Naive thymus-derived CD8-positive, alpha-beta T cell (primary cell): ENCODE data around the gene RAD51B. TPM values are rescaled to one million over a fixed set of nuclear protein-coding genes. Genes with fewer than 3 reads are reported as not detected.
A peak's percentile ranks its signal among the peaks of the same experiment; 100 is the strongest.

Experiments used
- ATAC-seq, 2 donors: fragments of 150-1000 bp; cut with Tn5 transposase in 1 of 2; sonication (Bioruptor Pico), chemical (Tn5 transposase) in 1 of 2; 1 replicate in 1 of 2; 2 replicates in 1 of 2; pipeline ENCODE4 v1.10.0; 2021; ENCODE audit warnings: mild to moderate bottlenecking in 2 of 2, moderate library complexity in 2 of 2
- POLR2A ChIA-PET: fragments of 350-600 bp; sonication (Branson Sonifier 250); formaldehyde crosslinking; loops from one replicate; lab custom pipeline; 2021; ENCODE audit warnings: antibody characterized with exemption; lab: Charles Lee
- DNase-seq, 10 donors: peaks; one replicate each; pipeline versions ENCODE4 v3.0.0 to v3.0.0-alpha.2; 2020 to 2022
- H3K27ac Mint-ChIP-seq, 10 donors: one replicate each; pipeline ENCODE4 v1.8.0; 2020 to 2022; ENCODE audit warnings: mild to moderate bottlenecking in 10 of 10, mixed read lengths in 10 of 10, moderate library complexity in 4 of 10, inconsistent platforms in 1 of 10
- H3K27me3 Mint-ChIP-seq, 5 donors: one replicate each; pipeline ENCODE4 v1.8.0; 2021 to 2022; ENCODE audit warnings: mixed read lengths in 5 of 5
- H3K36me3 Mint-ChIP-seq, 3 donors: one replicate each; pipeline ENCODE4 v1.8.0; 2020 to 2022; ENCODE audit warnings: mixed read lengths in 3 of 3, mild to moderate bottlenecking in 2 of 3, inconsistent platforms in 1 of 3
- H3K4me1 Mint-ChIP-seq, 4 donors: one replicate each; pipeline ENCODE4 v1.8.0; 2021 to 2022; ENCODE audit warnings: mixed read lengths in 4 of 4
- H3K4me3 Mint-ChIP-seq, 10 donors: one replicate each; pipeline ENCODE4 v1.8.0; 2020 to 2022; ENCODE audit warnings: mild to moderate bottlenecking in 10 of 10, mixed read lengths in 10 of 10, moderate library complexity in 6 of 10, inconsistent platforms in 1 of 10
- H3K9me3 Mint-ChIP-seq, 9 donors: one replicate each; pipeline ENCODE4 v1.8.0; 2020 to 2022; ENCODE audit warnings: mixed read lengths in 9 of 9, mild to moderate bottlenecking in 3 of 9, inconsistent platforms in 1 of 9, moderate library complexity in 1 of 9
- polyA plus RNA-seq, 3 donors: library from polyadenylated mRNA; unstranded; fragments of 300-500 nt; fragmentation: Illumina TruSeq; gene quantifications; one replicate each; pipeline ENCODE4 v1.2.3, GENCODE V29; 2021
- total RNA-seq, 8 experiments: library from RNA in 2 of 8; stranded (reverse) in 2 of 8; gene quantifications; one replicate each; pipeline ENCODE4 v1.2.3 and lab custom pipeline; 2021 to 2026

Gene RAD51B
- total and polyA plus RNA-seq, 5 experiments from 2014 or later, result 15.1 to 30.0 (median 26.4) TPM

DNA sequence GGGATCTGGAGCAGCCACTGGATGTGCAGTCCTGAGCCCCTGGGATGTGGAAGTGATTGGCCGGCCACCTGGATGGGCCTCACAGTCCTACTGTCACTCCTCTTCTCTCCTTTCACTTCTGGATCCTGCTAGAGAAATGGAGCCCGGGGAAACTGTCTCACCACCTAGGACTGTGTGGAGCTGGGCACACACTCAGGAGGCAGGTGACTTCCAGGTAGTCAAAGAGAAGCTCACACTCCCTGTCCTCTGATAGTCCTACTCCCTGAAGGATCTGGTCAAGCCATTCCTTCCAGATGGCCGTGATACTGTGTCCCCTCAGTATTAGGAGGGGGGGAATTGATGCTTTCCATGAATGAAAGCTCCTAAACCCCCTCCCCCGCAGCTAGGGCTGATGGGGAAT, 772.2 kb downstream of the RAD51B start:
- POLR2A ChIA-PET, result interaction anchor here (0.7 kb wide), 1 partner anchor 313 kb away, joined by 3 read pairs; no protein-coding TSS in a partner anchor
- peak in 1 of 10 donors; percentile 53 for DNase-seq

DNA sequence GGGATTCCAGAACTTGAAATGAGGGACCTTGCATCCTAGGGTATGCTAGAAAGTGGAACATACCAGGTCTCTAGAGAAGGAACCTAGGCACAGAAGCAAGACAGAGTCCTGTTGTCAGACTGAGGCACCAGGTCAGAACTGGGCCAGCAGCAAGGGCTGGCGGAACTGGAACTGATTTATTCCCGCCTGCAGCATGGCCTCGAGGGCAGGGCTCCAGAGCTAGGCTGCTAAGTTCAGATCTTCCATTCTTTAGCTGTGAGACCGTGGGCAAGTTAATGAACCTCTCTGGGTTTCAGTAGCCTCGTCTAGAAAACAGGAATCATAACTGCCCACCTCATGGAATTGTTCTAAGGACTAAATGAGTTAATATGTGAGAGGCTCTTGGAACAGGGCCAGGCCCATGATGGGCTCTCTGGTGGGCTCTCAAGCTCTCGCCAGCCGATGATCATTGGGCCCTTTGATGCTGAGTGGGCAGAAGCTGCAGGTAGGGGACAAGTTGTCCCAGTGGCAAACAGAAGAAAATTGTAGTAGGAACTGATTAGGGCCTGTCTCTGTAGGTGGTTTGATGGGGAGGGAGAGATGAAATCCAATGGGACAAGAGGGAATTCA, 773.5 kb downstream of the RAD51B start:
- Mint-ChIP-seq H3K4me1 (peaks cover 19 to 42% (median 22%) of the 10 kb centered on the region in 4 donors), H3K9me3 (no peaks in the 10 kb centered on the region), H3K27ac (peak overlapping the region in 4 of 10 donors; percentile 10 to 83 (median 46)), H3K36me3 (no peaks in the 10 kb centered on the region), H3K27me3 (no peaks in the 10 kb centered on the region), H3K4me3 (peak overlapping the region in 1 of 10 donors; percentile 15)
- DNase-seq (peak in 1 of 10 donors; percentile 30), ATAC-seq (no peak)
- POLR2A ChIA-PET, result no interaction called here

More for the DNA sequence above, 772.2 kb downstream of the RAD51B start:
- H3K27me3 Mint-ChIP-seq, result no peaks in the 10 kb centered on the region
- H3K27ac Mint-ChIP-seq, result no peak overlapping the region
- H3K9me3 Mint-ChIP-seq, result no peaks in the 10 kb centered on the region
- peaks cover 19 to 42% (median 23%) of the 10 kb centered on the region in 4 donors for H3K4me1 Mint-ChIP-seq
- no peak for ATAC-seq
- no peak overlapping the region for H3K4me3 Mint-ChIP-seq
- no peaks in the 10 kb centered on the region for H3K36me3 Mint-ChIP-seq

DNA sequence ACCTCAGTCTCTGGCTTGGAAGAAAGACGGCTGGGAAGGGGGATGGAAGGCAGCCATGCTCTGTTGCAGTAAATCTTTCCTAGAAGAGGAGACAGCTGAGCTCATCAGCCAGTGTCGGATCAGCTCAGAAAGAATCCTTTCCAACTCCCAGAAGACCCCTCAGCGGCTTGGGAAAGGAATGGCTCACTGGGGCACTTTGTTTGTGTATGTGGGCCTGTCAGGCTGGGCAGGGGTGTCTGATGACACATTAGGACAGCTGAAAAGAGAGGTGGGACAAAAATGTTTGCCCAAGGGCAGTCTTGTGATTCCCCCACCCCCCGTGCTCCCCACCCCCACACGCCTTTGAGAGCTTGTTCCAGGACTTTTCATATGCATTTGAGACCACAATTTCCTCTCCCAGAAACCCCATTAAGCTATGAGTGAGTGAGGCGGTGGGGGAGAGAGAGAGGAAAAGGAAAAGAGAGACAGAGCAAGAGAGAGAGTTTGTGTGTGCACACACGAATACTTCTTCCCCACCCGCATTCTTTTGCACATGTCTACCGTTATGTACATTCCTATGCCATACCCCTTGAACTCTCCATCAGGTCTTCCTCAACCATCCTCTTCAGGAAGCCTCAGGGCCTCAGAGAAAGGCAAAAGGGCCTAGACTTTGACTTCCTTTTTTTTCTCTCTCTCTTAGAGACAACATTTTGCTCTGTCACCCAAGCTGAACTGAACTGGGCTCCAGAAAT, 774.4 kb downstream of the RAD51B start:
- Mint-ChIP-seq H3K36me3 (no peaks in the 10 kb centered on the region), H3K9me3 (no peaks in the 10 kb centered on the region), H3K4me3 (peak overlapping the region in 2 of 10 donors; percentile 20 to 49), H3K4me1 (peaks cover 19 to 42% (median 23%) of the 10 kb centered on the region in 4 donors), H3K27me3 (no peaks in the 10 kb centered on the region), H3K27ac (peak overlapping the region in 7 of 10 donors; percentile 17 to 89 (median 79))
- peak in 1 of 10 donors; percentile 42 for DNase-seq
- POLR2A ChIA-PET, result no interaction called here
- no peak for ATAC-seq

DNA sequence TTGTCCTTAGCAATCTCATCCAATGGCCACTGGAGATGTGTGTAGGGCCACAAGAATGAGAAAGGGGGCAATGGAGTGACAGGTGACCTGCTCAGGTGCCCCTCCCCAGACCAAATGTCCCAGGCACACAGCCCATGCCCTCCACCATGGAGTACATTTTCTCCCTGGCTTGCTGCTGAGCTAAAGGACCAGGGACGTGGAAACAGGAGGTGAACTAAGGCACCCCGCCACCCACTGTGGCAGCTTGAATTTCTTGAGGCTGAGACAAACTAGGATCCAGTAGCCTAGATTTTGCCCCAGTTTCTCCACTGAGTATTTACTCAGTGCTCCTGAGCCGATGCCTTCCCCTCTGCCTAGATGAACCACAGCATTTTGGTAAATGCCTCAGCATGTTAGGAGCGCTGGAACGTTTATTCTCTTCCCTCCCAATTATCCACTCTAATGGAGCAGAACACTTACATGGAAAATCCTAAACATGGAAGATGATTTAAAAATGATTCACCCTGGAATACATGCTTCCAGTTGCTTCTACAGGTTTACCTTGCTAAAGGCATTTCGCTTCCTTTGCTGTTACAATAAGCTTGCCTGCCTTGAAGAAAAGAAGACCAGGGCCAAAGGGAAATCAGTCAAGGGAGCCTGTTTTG, 775.3 kb downstream of the RAD51B start:
- no peaks in the 10 kb centered on the region for H3K9me3 Mint-ChIP-seq
- H3K27ac Mint-ChIP-seq, result peak overlapping the region in 2 of 10 donors; percentile 62 to 83
- H3K36me3 Mint-ChIP-seq, result no peaks in the 10 kb centered on the region
- no peak for DNase-seq
- POLR2A ChIA-PET, result interaction anchor here (1.0 kb wide), 1 partner anchor 8 kb away, joined by 3 read pairs; no protein-coding TSS in a partner anchor
- ATAC-seq, result no peak
- H3K4me1 Mint-ChIP-seq, result peaks cover 16 to 35% (median 22%) of the 10 kb centered on the region in 4 donors
- H3K27me3 Mint-ChIP-seq, result no peaks in the 10 kb centered on the region
- H3K4me3 Mint-ChIP-seq, result no peak overlapping the region

- POLR2A ChIA-PET, result interaction anchor here (0.6 kb wide), 1 partner anchor 86 kb away, joined by 4 read pairs; no protein-coding TSS in a partner anchor
- Mint-ChIP-seq H3K4me3 (no peak overlapping the region), H3K36me3 (no peaks in the 10 kb centered on the region), H3K4me1 (peaks cover 14 to 23% (median 18%) of the 10 kb centered on the region in 4 donors), H3K9me3 (no peaks in the 10 kb centered on the region), H3K27ac (no peak overlapping the region), H3K27me3 (no peaks in the 10 kb centered on the region)
- ATAC-seq (no peak), DNase-seq (no peak)
Observed at GRCh38 chr14:68596211-68596610, 776.6 kb downstream of the RAD51B start.

GRCh38 chr14:68596701-68597100, 777.1 kb downstream of the RAD51B start:
- H3K9me3 Mint-ChIP-seq, result no peaks in the 10 kb centered on the region
- no peak for DNase-seq
- no peaks in the 10 kb centered on the region for H3K36me3 Mint-ChIP-seq
- ATAC-seq, result no peak
- no peak overlapping the region for H3K4me3 Mint-ChIP-seq
- no peak overlapping the region for H3K27ac Mint-ChIP-seq
- H3K27me3 Mint-ChIP-seq, result no peaks in the 10 kb centered on the region
- POLR2A ChIA-PET, result no interaction called here
- H3K4me1 Mint-ChIP-seq, result peaks cover 14 to 23% (median 16%) of the 10 kb centered on the region in 4 donors

- no peak for ATAC-seq
- POLR2A ChIA-PET, result interaction anchor here (0.9 to 1.2 kb wide), 3 partner anchors 10 to 30 kb away, joined by 3 read pairs; no protein-coding TSS in a partner anchor
- H3K4me3 Mint-ChIP-seq, result no peak overlapping the region
- peaks cover 14 to 22% (median 16%) of the 10 kb centered on the region in 4 donors for H3K4me1 Mint-ChIP-seq
- no peak overlapping the region for H3K27ac Mint-ChIP-seq
- no peak for DNase-seq
- H3K36me3 Mint-ChIP-seq, result no peaks in the 10 kb centered on the region
- no peaks in the 10 kb centered on the region for H3K27me3 Mint-ChIP-seq
- H3K9me3 Mint-ChIP-seq, result peaks cover 0 to 2% (median 0%) of the 10 kb centered on the region in 9 donors
Observed at GRCh38 chr14:68598089-68598488, 778.5 kb downstream of the RAD51B start.

GRCh38 chr14:68598621-68599447, 779.3 kb downstream of the RAD51B start:
- peaks cover 0 to 2% (median 0%) of the 10 kb centered on the region in 9 donors for H3K9me3 Mint-ChIP-seq
- no peaks in the 10 kb centered on the region for H3K27me3 Mint-ChIP-seq
- H3K4me3 Mint-ChIP-seq, result no peak overlapping the region
- ATAC-seq (no peak), DNase-seq (no peak)
- H3K4me1 Mint-ChIP-seq, result peaks cover 7 to 14% (median 10%) of the 10 kb centered on the region in 4 donors
- H3K27ac Mint-ChIP-seq, result no peak overlapping the region
- no peaks in the 10 kb centered on the region for H3K36me3 Mint-ChIP-seq
- POLR2A ChIA-PET, result interaction anchor here (1.2 kb wide), 1 partner anchor 11 kb away, joined by 3 read pairs; no protein-coding TSS in a partner anchor

GRCh38 chr14:68599896-68600610, 780.5 kb downstream of the RAD51B start:
- no peak for DNase-seq
- POLR2A ChIA-PET, result no interaction called here
- peaks cover 0 to 6% (median 0%) of the 10 kb centered on the region in 3 donors for H3K36me3 Mint-ChIP-seq
- no peak overlapping the region for H3K27ac Mint-ChIP-seq
- H3K4me3 Mint-ChIP-seq, result no peak overlapping the region
- no peak for ATAC-seq
- H3K27me3 Mint-ChIP-seq, result no peaks in the 10 kb centered on the region
- H3K9me3 Mint-ChIP-seq, result peaks cover 0 to 5% (median 0%) of the 10 kb centered on the region in 9 donors
- H3K4me1 Mint-ChIP-seq, result peaks cover 0 to 7% (median 2%) of the 10 kb centered on the region in 4 donors

GRCh38 chr14:68602507-68602906, 782.9 kb downstream of the RAD51B start:
- Mint-ChIP-seq H3K4me3 (no peak overlapping the region), H3K36me3 (peaks cover 0 to 7% (median 0%) of the 10 kb centered on the region in 3 donors), H3K27ac (no peak overlapping the region), H3K9me3 (peaks cover 0 to 12% (median 5%) of the 10 kb centered on the region in 9 donors), H3K4me1 (peaks cover 0 to 18% (median 5%) of the 10 kb centered on the region in 4 donors), H3K27me3 (no peaks in the 10 kb centered on the region)
- DNase-seq (no peak), ATAC-seq (no peak)
- POLR2A ChIA-PET, result no interaction called here

- no peak for ATAC-seq
- no peak for DNase-seq
- no peak overlapping the region for H3K4me3 Mint-ChIP-seq
- H3K27me3 Mint-ChIP-seq, result no peaks in the 10 kb centered on the region
- peaks cover 0 to 26% (median 9%) of the 10 kb centered on the region in 4 donors for H3K4me1 Mint-ChIP-seq
- H3K9me3 Mint-ChIP-seq, result peaks cover 0 to 12% (median 5%) of the 10 kb centered on the region in 9 donors
- H3K36me3 Mint-ChIP-seq, result peaks cover 0 to 7% (median 0%) of the 10 kb centered on the region in 3 donors
- H3K27ac Mint-ChIP-seq, result no peak overlapping the region
- POLR2A ChIA-PET, result no interaction called here
Observed at GRCh38 chr14:68603533-68604360, 784.2 kb downstream of the RAD51B start.
